C4-2B (cell line): Measurements from ENCODE around the gene NKPD1.

Source experiments
- CTCF ChIP-seq: fragments of 450-650 bp; conservative IDR thresholded peaks from 2 replicates; pipeline ENCODE4 v1.5.1; 2017; ENCODE audit warnings: mild to moderate bottlenecking
- ZFX ChIP-seq: fragments of 450-650 bp; IDR thresholded peaks from 2 replicates; pipeline ENCODE4 v1.6.1; 2017

DNA sequence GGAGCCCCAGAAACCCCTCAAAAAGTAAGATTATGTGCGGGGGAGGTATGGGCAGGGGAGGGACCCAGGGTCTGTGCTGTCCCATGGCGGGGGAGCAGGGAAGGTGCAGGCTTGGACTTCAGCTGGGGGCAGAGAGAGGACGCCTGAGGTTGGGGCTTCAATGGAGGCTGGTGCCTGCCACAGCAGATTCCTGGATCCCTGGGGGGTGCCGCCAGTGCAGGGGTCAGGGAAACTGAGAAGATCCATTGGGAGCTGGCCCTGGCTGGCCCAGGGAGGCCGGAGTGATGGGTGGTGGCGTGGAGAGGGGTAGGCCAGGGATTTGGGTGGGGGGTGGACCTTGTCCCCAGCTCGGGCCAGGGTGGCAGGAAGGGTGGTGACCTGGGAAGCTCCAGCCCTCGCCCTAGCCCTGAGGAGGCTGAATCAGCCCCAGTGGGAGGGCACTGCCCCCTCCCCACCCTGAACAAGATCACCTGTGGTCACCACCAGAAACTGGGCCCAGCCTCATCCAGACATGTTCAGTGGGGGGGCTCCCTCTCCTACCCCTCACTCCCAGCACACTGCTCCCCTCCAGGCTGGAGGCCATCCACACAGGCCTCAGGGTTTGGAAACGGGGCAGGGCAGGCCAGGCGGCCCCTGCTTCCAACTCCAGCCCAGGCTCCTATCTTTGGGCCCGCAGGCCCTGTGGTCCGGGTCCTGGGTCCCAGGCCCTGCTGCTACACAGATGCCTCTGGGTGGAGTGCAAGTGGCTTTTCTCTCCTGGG is 1.4 kb downstream of the NKPD1 start:
- TF ChIP-seq CTCF (no peak), ZFX (no peak)
